HepG2 (cell line): ENCODE results near the gene SOWAHD.

Experiments used
- CEBPB ChIP-seq: IDR thresholded peaks from 2 replicates; pipeline ENCODE4 v1.6.1; 2011; ENCODE audit warnings: low read depth, low read length, improper control_type of control experiment, borderline replicate concordance
- EZH2 ChIP-seq: conservative IDR thresholded peaks from 2 replicates; pipeline ENCODE4 v1.6.1; 2012; ENCODE audit warnings: mild to moderate bottlenecking, low read depth, low read length, moderate library complexity
- MAFK ChIP-seq, 2 experiments: IDR thresholded peaks in 1 of 2; conservative IDR thresholded peaks in 1 of 2; 2 replicates each; pipeline ENCODE4 v1.6.1; 2011; ENCODE audit warnings: improper control_type of control experiment in 2 of 2, low read length in 2 of 2
- NFE2L1 ChIP-seq: sonication (generic); formaldehyde crosslinking; IDR thresholded peaks from 2 replicates; pipeline ENCODE4 v1.4.0; 2020; ENCODE audit warnings: missing genetic modification reagents, mild to moderate bottlenecking, borderline replicate concordance
- PAWR ChIP-seq: sonication (generic); formaldehyde crosslinking; IDR thresholded peaks from 2 replicates; pipeline ENCODE4 v1.4.0; 2020; ENCODE audit warnings: missing genetic modification reagents, mild to moderate bottlenecking, borderline replicate concordance
- RFX5 ChIP-seq: IDR thresholded peaks from 2 replicates; pipeline ENCODE4 v1.6.1; 2011; ENCODE audit warnings: low read depth, low read length, improper control_type of control experiment
- THRA ChIP-seq: sonication (generic); formaldehyde crosslinking; IDR thresholded peaks from 2 replicates; pipeline ENCODE4 v1.4.0; 2020; ENCODE audit warnings: missing genetic modification reagents, borderline replicate concordance
- USF2 ChIP-seq, 2 experiments: sonication (generic) in 1 of 2; formaldehyde crosslinking in 1 of 2; IDR thresholded peaks; 2 replicates each; pipeline versions ENCODE4 v1.5.1 to v1.6.1; 2011 to 2020; ENCODE audit warnings: borderline replicate concordance in 1 of 2, low read depth in 1 of 2, low read length in 1 of 2, mild to moderate bottlenecking in 1 of 2, missing genetic modification reagents in 1 of 2, moderate library complexity in 1 of 2
- ZNF138 ChIP-seq: sonication (generic); formaldehyde crosslinking; IDR thresholded peaks from 2 replicates; pipeline ENCODE4 v1.5.0; 2020; ENCODE audit warnings: mild to moderate bottlenecking, low read depth, missing genetic modification reagents
- ZNF354B ChIP-seq: sonication (generic); formaldehyde crosslinking; IDR thresholded peaks from 2 replicates; pipeline ENCODE4 v1.8.0; 2022; ENCODE audit warnings: mild to moderate bottlenecking, missing genetic modification reagents
- ZNF510 ChIP-seq: sonication (generic); formaldehyde crosslinking; IDR thresholded peaks from 2 replicates; pipeline ENCODE4 v1.4.0; 2020; ENCODE audit warnings: low read depth, mild to moderate bottlenecking, missing genetic modification reagents
- ZNF780A ChIP-seq: sonication (generic); formaldehyde crosslinking; IDR thresholded peaks from 2 replicates; pipeline ENCODE4 v1.8.0; 2022; ENCODE audit warnings: mild to moderate bottlenecking, missing genetic modification reagents, moderate library complexity

GRCh38 chrX:119791437-119792231 is 33.2 kb downstream of the SOWAHD start, which contains the start of gene RPL39:
- TF ChIP-seq EZH2 (no peak), NFE2L1 (no peak), PAWR (CRISPR knock-in tag) (no peak), USF2 (IDR thresholded peaks at IDR 0.05; ENCODE audit: low read depth, low read length) (no peak), USF2 (CRISPR knock-in tag; IDR thresholded peaks at IDR 0.05; ENCODE audit: borderline replicate concordance) (no peak), MAFK (conservative IDR thresholded peaks at IDR 0.05 in 1 of 2, IDR thresholded peaks at IDR 0.05 in 1 of 2; ENCODE audit: low read length in 2 of 2) (no peak), ZNF138 (CRISPR knock-in tag) (no peak), THRA (no peak), ZNF780A (CRISPR knock-in tag) (no peak), CEBPB (no peak), RFX5 (no peak), ZNF510 (no peak), ZNF354B (CRISPR knock-in tag) (no peak)
